H1 (cell line): ENCODE data around the gene WDFY1. TPM values are rescaled to one million over a fixed set of nuclear protein-coding genes. Genes with fewer than 3 reads are reported as not detected.
A peak's percentile ranks its signal among the peaks of the same experiment; 100 is the strongest.

Experiments used
- ASH2L ChIP-seq: fragments of 200-600, 300-600 bp; sonication (generic); IDR thresholded peaks from one replicate; pipeline ENCODE4 v1.7.1; 2017; ENCODE audit warnings: low read length
- BCL11A ChIP-seq, 2 experiments: IDR thresholded peaks; one replicate each; pipeline ENCODE4 v1.6.1; 2011; ENCODE audit warnings: low read depth in 2 of 2, low read length in 2 of 2, mild to moderate bottlenecking in 2 of 2
- CBX8 ChIP-seq: fragments of 300-800, 300-1000 bp; sonication (generic); IDR thresholded peaks from 2 replicates; pipeline ENCODE4 v1.7.1; 2016; ENCODE audit warnings: low read depth, low read length, borderline replicate concordance
- CHD1 ChIP-seq: IDR thresholded peaks from 2 replicates; pipeline ENCODE4 v1.6.1; 2012; ENCODE audit warnings: low read depth, low read length, improper control_type of control experiment
- JUN ChIP-seq: IDR thresholded peaks from 2 replicates; pipeline ENCODE4 v1.6.1; 2011; ENCODE audit warnings: low read depth, mild to moderate bottlenecking, improper control_type of control experiment, low read length
- MAFK ChIP-seq: IDR thresholded peaks from 2 replicates; pipeline ENCODE4 v1.6.1; 2012; ENCODE audit warnings: low read depth, mild to moderate bottlenecking, improper control_type of control experiment, low read length
- POLR2A ChIP-seq, 2 experiments: IDR thresholded peaks; 1 replicate in 1 of 2; 2 replicates in 1 of 2; pipeline ENCODE4 v1.6.1; 2011; ENCODE audit warnings: low read depth in 2 of 2, low read length in 2 of 2, mild to moderate bottlenecking in 2 of 2; ENCODE audit errors: control extremely low read depth in 1 of 2
- RFX5 ChIP-seq: IDR thresholded peaks from 2 replicates; pipeline ENCODE4 v1.6.1; 2011; ENCODE audit warnings: low read depth, low read length, improper control_type of control experiment, borderline replicate concordance
- SIRT6 ChIP-seq: IDR thresholded peaks from one replicate; pipeline ENCODE4 v1.7.1; 2012; ENCODE audit warnings: low read length, inconsistent platforms
- SIX5 ChIP-seq: IDR thresholded peaks from 2 replicates; pipeline ENCODE4 v1.6.1; 2011; ENCODE audit warnings: mild to moderate bottlenecking, low read depth, low read length
- SUZ12 ChIP-seq: fragments of 200-600 bp; sonication (generic); IDR thresholded peaks from 2 replicates; pipeline ENCODE4 v1.6.1; 2012; ENCODE audit warnings: mild to moderate bottlenecking, inconsistent platforms, low read length, moderate library complexity, mixed read lengths
- TAF1 ChIP-seq: IDR thresholded peaks from 2 replicates; pipeline ENCODE4 v1.6.1; 2011; ENCODE audit warnings: mild to moderate bottlenecking, low read depth, low read length
- TCF12 ChIP-seq: IDR thresholded peaks from 2 replicates; pipeline ENCODE4 v1.6.1; 2011; ENCODE audit warnings: low read depth, mild to moderate bottlenecking, low read length
- TEAD4 ChIP-seq: IDR thresholded peaks from 2 replicates; pipeline ENCODE4 v1.6.1; 2012; ENCODE audit warnings: low read depth, low read length, inconsistent platforms, mixed read lengths
- YY1 ChIP-seq: IDR thresholded peaks from 2 replicates; pipeline ENCODE4 v1.6.1; 2011; ENCODE audit warnings: low read depth, mild to moderate bottlenecking, low read length
- polyA plus RNA-seq, 7 experiments: library from polyadenylated mRNA; depleted of rRNA in 3 of 7; stranded (reverse) in 5 of 7; unstranded in 2 of 7; fragments of >200 nt in 5 of 7; fragments of 200-250 nt in 2 of 7; gene quantifications; 1 replicate in 5 of 7; 2 replicates in 1 of 7; 4 replicates in 1 of 7; pipeline versions ENCODE4 v1.2.1 to v1.2.3, GENCODE V29; 2011 to 2013; ENCODE audit warnings: missing spikeins in 2 of 7, mixed read lengths in 2 of 7
- total RNA-seq: library from RNA; stranded (reverse); fragmentation: NEBNext Ultra II Directional; extraction: Animal tissue kit (Norgen Biotek cat#: 25700); gene quantifications from 2 replicates; pipeline ENCODE4 v1.2.1, GENCODE V29; 2021
- TF ChIP-seq, protein P1 (sequence below): IDR thresholded peaks from 2 replicates; pipeline ENCODE4 v1.6.1; 2011; ENCODE audit warnings: low read depth, mild to moderate bottlenecking, low read length; ENCODE audit not compliant: insufficient read depth
- TF ChIP-seq, protein P2 (sequence below): IDR thresholded peaks from 2 replicates; pipeline ENCODE4 v1.6.1; 2012; ENCODE audit warnings: inconsistent platforms
- TF ChIP-seq, protein P3 (sequence below), 3 experiments: IDR thresholded peaks; 1 replicate in 2 of 3; 2 replicates in 1 of 3; pipeline versions ENCODE4 v1.5.1 to v1.6.1; 2011; ENCODE audit warnings: low read length in 3 of 3, mild to moderate bottlenecking in 3 of 3, inconsistent platforms in 2 of 3, low read depth in 1 of 3, moderate library complexity in 1 of 3; ENCODE audit not compliant: insufficient read depth in 1 of 3; ENCODE audit errors: control extremely low read depth in 1 of 3
- TF ChIP-seq, protein P4 (sequence below): IDR thresholded peaks from 2 replicates; pipeline ENCODE4 v1.6.1; 2011; ENCODE audit warnings: low read length, improper control_type of control experiment

Gene WDFY1
- total and polyA plus RNA-seq, 2 of the 8 experiments (the other 6 are each of a cell fraction or from before 2014, with no cell fraction given), result 68.4 to 94.7 TPM

DNA sequence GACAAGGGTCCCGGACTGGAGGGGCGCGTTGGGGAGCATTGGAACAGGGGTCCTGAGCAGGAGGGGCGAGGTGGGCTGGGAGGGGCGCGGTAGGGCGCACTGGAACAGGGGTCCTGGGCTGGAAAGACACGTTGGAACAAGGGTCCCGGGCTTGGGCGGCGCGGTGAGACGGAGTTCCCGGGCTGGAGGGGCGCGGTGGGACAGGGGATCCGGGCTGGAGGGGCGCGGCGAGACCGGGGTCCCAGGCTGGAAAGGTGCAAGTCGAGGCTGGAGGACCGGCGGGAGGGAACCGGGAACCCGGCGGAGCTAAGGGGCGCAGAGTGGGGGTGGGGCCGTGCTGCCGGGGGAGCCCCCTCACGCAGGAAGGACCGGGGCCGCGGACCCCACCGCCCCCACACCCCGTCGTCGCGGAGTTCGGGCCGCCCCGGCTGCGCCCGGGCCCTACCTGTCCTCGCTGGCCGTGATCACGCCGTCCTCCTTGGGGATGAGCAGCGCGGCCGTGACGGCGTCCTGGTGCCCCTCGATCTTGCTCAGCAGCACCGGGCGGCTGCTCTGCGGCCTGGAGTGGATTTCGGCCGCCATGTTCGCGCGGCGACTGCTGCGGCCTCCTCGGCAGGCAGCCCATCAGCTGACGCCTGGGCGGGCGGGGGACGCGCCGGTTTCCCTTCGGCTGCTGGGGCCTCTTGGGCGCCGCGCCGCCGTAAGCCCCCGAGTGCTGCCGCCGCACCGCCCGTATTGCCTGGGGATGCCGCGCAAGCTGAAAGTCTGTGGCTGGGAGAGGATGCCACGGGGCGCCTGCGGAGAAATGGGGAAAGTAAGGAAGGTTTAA is at the start of gene WDFY1 (continued):
- TF ChIP-seq MAFK, result peak; percentile 98
- TF ChIP-seq TCF12, result no peak
- TF ChIP-seq, protein P1, sequence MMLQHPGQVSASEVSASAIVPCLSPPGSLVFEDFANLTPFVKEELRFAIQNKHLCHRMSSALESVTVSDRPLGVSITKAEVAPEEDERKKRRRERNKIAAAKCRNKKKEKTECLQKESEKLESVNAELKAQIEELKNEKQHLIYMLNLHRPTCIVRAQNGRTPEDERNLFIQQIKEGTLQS, result no peak
- TF ChIP-seq CBX8, result no peak
- no peak for TF ChIP-seq SIX5
- TF ChIP-seq RFX5, result no peak
- TF ChIP-seq, protein P2, sequence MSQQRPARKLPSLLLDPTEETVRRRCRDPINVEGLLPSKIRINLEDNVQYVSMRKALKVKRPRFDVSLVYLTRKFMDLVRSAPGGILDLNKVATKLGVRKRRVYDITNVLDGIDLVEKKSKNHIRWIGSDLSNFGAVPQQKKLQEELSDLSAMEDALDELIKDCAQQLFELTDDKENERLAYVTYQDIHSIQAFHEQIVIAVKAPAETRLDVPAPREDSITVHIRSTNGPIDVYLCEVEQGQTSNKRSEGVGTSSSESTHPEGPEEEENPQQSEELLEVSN, result peak; percentile 21; the same call in 1 of the 2 replicates
- peak; percentile 95 for TF ChIP-seq ASH2L
- TF ChIP-seq CHD1, result no peak
- TF ChIP-seq YY1, result peak; percentile 92
- no peak for TF ChIP-seq SUZ12
- no peak for TF ChIP-seq JUN
- TF ChIP-seq TEAD4, result 0 out of 2 replicates have a peak, but pooled peaks have one; percentile 9
- TF ChIP-seq, protein P3, sequence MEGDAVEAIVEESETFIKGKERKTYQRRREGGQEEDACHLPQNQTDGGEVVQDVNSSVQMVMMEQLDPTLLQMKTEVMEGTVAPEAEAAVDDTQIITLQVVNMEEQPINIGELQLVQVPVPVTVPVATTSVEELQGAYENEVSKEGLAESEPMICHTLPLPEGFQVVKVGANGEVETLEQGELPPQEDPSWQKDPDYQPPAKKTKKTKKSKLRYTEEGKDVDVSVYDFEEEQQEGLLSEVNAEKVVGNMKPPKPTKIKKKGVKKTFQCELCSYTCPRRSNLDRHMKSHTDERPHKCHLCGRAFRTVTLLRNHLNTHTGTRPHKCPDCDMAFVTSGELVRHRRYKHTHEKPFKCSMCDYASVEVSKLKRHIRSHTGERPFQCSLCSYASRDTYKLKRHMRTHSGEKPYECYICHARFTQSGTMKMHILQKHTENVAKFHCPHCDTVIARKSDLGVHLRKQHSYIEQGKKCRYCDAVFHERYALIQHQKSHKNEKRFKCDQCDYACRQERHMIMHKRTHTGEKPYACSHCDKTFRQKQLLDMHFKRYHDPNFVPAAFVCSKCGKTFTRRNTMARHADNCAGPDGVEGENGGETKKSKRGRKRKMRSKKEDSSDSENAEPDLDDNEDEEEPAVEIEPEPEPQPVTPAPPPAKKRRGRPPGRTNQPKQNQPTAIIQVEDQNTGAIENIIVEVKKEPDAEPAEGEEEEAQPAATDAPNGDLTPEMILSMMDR (IDR thresholded peaks at IDR 0.05; ENCODE audit: control extremely low read depth in 1 of 3, insufficient read depth in 1 of 3, low read depth in 1 of 3, low read length in 3 of 3), result no peak
- no peak for TF ChIP-seq BCL11A (IDR thresholded peaks at IDR 0.05; ENCODE audit: low read depth in 2 of 2, low read length in 2 of 2)
- TF ChIP-seq TAF1, result peak; percentile 84
- peak; percentile 62 to 84 for TF ChIP-seq POLR2A (IDR thresholded peaks at IDR 0.05; ENCODE audit: control extremely low read depth in 1 of 2, low read depth in 2 of 2, low read length in 2 of 2)
- TF ChIP-seq, protein P4, sequence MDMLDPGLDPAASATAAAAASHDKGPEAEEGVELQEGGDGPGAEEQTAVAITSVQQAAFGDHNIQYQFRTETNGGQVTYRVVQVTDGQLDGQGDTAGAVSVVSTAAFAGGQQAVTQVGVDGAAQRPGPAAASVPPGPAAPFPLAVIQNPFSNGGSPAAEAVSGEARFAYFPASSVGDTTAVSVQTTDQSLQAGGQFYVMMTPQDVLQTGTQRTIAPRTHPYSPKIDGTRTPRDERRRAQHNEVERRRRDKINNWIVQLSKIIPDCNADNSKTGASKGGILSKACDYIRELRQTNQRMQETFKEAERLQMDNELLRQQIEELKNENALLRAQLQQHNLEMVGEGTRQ, result peak; percentile 61
- TF ChIP-seq SIRT6, result no peak
